Smooth muscle cell (in vitro differentiated cells): Measurements from ENCODE around the gene EXOC7. TPM values are rescaled to one million over a fixed set of nuclear protein-coding genes. Genes with fewer than 3 reads are reported as not detected.

Experiments used
- DNase-seq: peaks from one replicate; lab custom pipeline; 2025; ENCODE audit not compliant: unreplicated experiment; lab: John Stamatoyannopoulos, UW
- H2AFZ ChIP-seq: fragments of 200-600 bp; sonication (generic); 2 replicates; pipeline ENCODE4 v1.6.0; 2016; ENCODE audit warnings: antibody characterized with exemption, low read depth, mild to moderate bottlenecking
- H3F3A ChIP-seq: fragments of 200-600 bp; sonication (generic); 2 replicates; pipeline ENCODE4 v1.6.0; 2017; ENCODE audit warnings: antibody characterized with exemption, low read depth
- H3K27ac ChIP-seq: fragments of 200-600 bp; sonication (generic); 2 replicates; pipeline ENCODE4 v1.5.1; 2016; ENCODE audit warnings: low read depth, mild to moderate bottlenecking
- H3K27me3 ChIP-seq: fragments of 200-600 bp; sonication (generic); 2 replicates; pipeline ENCODE4 v1.6.1; 2016; ENCODE audit warnings: low read depth, mild to moderate bottlenecking
- H3K36me3 ChIP-seq: fragments of 200-600 bp; sonication (generic); 2 replicates; pipeline ENCODE4 v1.5.1; 2016; ENCODE audit warnings: low read depth
- H3K4me1 ChIP-seq: fragments of 200-600 bp; sonication (generic); 2 replicates; pipeline ENCODE4 v1.5.1; 2016; ENCODE audit warnings: low read depth
- H3K4me2 ChIP-seq: fragments of 200-600 bp; sonication (generic); 2 replicates; pipeline ENCODE4 v1.6.0; 2016; ENCODE audit warnings: mild to moderate bottlenecking
- H3K4me3 ChIP-seq: fragments of 200-600 bp; sonication (generic); 2 replicates; pipeline ENCODE4 v1.5.1; 2016; ENCODE audit warnings: mild to moderate bottlenecking
- H3K79me2 ChIP-seq: fragments of 200-600 bp; sonication (generic); 2 replicates; pipeline ENCODE4 v1.6.0; 2016; ENCODE audit warnings: low read depth, mild to moderate bottlenecking
- H3K9ac ChIP-seq: fragments of 200-600 bp; sonication (generic); 2 replicates; pipeline ENCODE4 v1.6.0; 2016; ENCODE audit warnings: low read depth
- H3K9me3 ChIP-seq: fragments of 200-600 bp; sonication (generic); replicated peaks from 2 replicates; pipeline ENCODE4 v1.5.1; 2016; ENCODE audit warnings: low read depth
- H4K20me1 ChIP-seq: fragments of 200-600 bp; sonication (generic); 2 replicates; pipeline ENCODE4 v1.6.0; 2016; ENCODE audit warnings: low read depth
- WGBS: methylation state at CpG from one replicate; pipeline ENCODE4 v1.1.7; 2016; ENCODE audit warnings: low lambda C conversion rate; 5-methylcytosine and 5-hydroxymethylcytosine counted together
- polyA plus RNA-seq: library from polyadenylated mRNA; unstranded; fragments of >200 nt; fragmentation: Nextera tagmentation; extraction: Ambion mirVana; gene quantifications from 2 replicates; pipeline ENCODE4 v1.2.1, GENCODE V29; 2016
- total RNA-seq: library from RNA; depleted of rRNA; stranded (reverse); fragments of >200 nt; gene quantifications from 2 replicates; pipeline ENCODE4 v1.2.3, GENCODE V29; 2014
- TF ChIP-seq, protein P1 (sequence below): fragments of 200-600 bp; sonication (generic); IDR thresholded peaks from 2 replicates; pipeline ENCODE4 v1.5.1; 2017; ENCODE audit warnings: borderline replicate concordance, mild to moderate bottlenecking, antibody characterized with exemption; ENCODE audit not compliant: insufficient read depth, poor library complexity, severe bottlenecking

Gene EXOC7
- total and polyA plus RNA-seq, 2 experiments from 2014 or later: 59.1 to 70.3 TPM

DNA sequence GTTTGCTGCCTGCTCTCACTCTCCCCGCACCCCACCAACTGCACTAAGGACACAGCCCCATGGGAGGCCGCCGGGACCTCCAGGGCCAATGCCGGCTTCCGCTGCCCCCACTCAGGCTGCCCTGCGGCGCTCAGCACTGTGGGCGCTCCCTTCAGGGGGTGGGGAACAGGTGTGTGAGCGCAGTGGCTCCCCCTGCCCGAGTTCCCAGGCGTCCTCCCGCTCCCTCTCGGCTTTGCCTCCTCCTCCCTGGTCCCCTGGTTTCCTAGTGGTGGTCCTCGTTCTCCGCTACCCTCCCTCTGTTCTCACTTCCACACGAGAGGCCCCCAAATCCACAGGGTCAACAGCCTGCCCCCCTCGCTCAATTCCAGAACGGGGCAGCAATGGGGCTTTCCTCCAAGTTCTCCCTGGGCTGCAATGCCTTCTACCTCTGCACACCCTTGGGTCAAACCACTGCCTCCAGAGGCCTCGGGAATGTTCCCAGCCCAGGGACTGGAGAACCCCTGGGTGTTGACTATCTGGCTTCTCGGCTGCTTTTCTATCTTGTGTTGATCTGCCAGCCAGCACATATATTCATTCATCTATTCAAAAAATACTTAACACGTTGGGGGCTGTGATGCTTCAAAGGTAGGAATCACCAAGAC, 27.6 kb upstream of the EXOC7 start:
- no peaks in the 10 kb centered on the region for H3F3A ChIP-seq
- 47% methylated on average over 18 of the region's 21 CpGs for WGBS
- H3K9me3 ChIP-seq: no peaks in the 10 kb centered on the region
- no peak overlapping the region for H3K9ac ChIP-seq
- no peak for DNase-seq
- no peaks in the 10 kb centered on the region for H4K20me1 ChIP-seq
- H3K4me1 ChIP-seq: peaks cover 26% of the 10 kb centered on the region
- H3K4me2 ChIP-seq: no peak overlapping the region
- H3K27me3 ChIP-seq: peaks cover 72% of the 10 kb centered on the region
- H3K27ac ChIP-seq: no peak overlapping the region
- no peaks in the 10 kb centered on the region for H3K79me2 ChIP-seq
- H2AFZ ChIP-seq: no peak overlapping the region
- TF ChIP-seq, protein P1, sequence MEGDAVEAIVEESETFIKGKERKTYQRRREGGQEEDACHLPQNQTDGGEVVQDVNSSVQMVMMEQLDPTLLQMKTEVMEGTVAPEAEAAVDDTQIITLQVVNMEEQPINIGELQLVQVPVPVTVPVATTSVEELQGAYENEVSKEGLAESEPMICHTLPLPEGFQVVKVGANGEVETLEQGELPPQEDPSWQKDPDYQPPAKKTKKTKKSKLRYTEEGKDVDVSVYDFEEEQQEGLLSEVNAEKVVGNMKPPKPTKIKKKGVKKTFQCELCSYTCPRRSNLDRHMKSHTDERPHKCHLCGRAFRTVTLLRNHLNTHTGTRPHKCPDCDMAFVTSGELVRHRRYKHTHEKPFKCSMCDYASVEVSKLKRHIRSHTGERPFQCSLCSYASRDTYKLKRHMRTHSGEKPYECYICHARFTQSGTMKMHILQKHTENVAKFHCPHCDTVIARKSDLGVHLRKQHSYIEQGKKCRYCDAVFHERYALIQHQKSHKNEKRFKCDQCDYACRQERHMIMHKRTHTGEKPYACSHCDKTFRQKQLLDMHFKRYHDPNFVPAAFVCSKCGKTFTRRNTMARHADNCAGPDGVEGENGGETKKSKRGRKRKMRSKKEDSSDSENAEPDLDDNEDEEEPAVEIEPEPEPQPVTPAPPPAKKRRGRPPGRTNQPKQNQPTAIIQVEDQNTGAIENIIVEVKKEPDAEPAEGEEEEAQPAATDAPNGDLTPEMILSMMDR: no peak
- H3K4me3 ChIP-seq: no peak overlapping the region
- H3K36me3 ChIP-seq: no peaks in the 10 kb centered on the region

- no peaks in the 10 kb centered on the region for H3K79me2 ChIP-seq
- peaks cover 65% of the 10 kb centered on the region for H3K27me3 ChIP-seq
- H3K4me2 ChIP-seq: no peak overlapping the region
- TF ChIP-seq, protein P1: no peak
- no peak for DNase-seq
- WGBS: 76% methylated on average over 11 of the region's 13 CpGs
- no peak overlapping the region for H3K9ac ChIP-seq
- H2AFZ ChIP-seq: no peak overlapping the region
- H4K20me1 ChIP-seq: no peaks in the 10 kb centered on the region
- H3K36me3 ChIP-seq: no peaks in the 10 kb centered on the region
- peaks cover 23% of the 10 kb centered on the region for H3K4me1 ChIP-seq
- H3K4me3 ChIP-seq: no peak overlapping the region
- no peaks in the 10 kb centered on the region for H3F3A ChIP-seq
- H3K27ac ChIP-seq: no peak overlapping the region
- no peaks in the 10 kb centered on the region for H3K9me3 ChIP-seq
Measured at GRCh38 chr17:76130473-76130872, 26.9 kb upstream of the EXOC7 start.

DNA sequence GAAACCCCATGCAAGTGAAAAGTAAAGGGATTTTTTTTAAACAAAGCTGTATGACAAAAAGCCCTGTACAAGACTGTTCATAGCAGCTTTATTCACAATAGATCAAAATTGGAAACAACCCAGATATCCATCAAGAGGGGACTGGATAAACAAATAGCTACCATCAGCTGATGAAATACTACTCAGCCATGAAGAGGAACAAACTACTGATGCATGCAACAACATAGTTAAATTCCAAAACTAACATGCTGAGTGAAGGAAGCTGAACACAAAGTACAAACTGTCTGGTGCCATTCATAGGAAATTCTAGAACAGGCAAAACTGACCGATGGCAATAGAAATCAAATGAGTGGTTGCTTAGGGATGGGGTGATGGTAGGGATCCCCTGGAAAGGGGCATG, 22.3 kb upstream of the EXOC7 start:
- WGBS: 93% methylated on average over 1 of the region's 1 CpG
- no peak overlapping the region for H3K27ac ChIP-seq
- H2AFZ ChIP-seq: no peak overlapping the region
- H3K4me3 ChIP-seq: no peak overlapping the region
- H3F3A ChIP-seq: no peaks in the 10 kb centered on the region
- no peaks in the 10 kb centered on the region for H3K9me3 ChIP-seq
- TF ChIP-seq, protein P1: no peak
- no peak for DNase-seq
- H3K4me1 ChIP-seq: no peaks in the 10 kb centered on the region
- peaks cover 19% of the 10 kb centered on the region for H3K27me3 ChIP-seq
- H3K36me3 ChIP-seq: no peaks in the 10 kb centered on the region
- H4K20me1 ChIP-seq: no peaks in the 10 kb centered on the region
- H3K9ac ChIP-seq: no peak overlapping the region
- no peak overlapping the region for H3K4me2 ChIP-seq
- H3K79me2 ChIP-seq: no peaks in the 10 kb centered on the region

DNA sequence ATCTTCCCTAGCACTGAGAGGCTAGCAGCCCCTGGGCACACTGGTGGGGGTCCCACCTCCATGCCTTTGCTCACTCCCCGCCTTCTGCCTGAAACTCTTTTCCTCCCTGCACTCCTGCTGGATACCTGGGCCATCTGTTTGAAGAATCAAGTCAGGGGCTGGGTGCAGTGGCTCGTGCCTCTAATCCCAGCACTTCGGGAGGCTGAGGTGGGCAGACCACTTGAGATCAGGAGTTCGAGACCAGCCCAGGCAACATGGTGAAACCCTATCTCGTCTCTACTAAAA, 21.7 kb upstream of the EXOC7 start:
- no peaks in the 10 kb centered on the region for H3K36me3 ChIP-seq
- DNase-seq: no peak
- no peak overlapping the region for H3K27ac ChIP-seq
- H3K4me3 ChIP-seq: no peak overlapping the region
- no peak overlapping the region for H3K4me2 ChIP-seq
- 84% methylated on average over 5 of the region's 5 CpGs for WGBS
- no peak overlapping the region for H2AFZ ChIP-seq
- no peak overlapping the region for H3K9ac ChIP-seq
- H3K79me2 ChIP-seq: no peaks in the 10 kb centered on the region
- H3K27me3 ChIP-seq: peaks cover 14% of the 10 kb centered on the region
- TF ChIP-seq, protein P1: no peak
- no peaks in the 10 kb centered on the region for H3K9me3 ChIP-seq
- H3K4me1 ChIP-seq: no peaks in the 10 kb centered on the region
- no peaks in the 10 kb centered on the region for H4K20me1 ChIP-seq
- no peaks in the 10 kb centered on the region for H3F3A ChIP-seq
